IMR-90 (cell line): ENCODE results near the gene LIMS2. TPM values are rescaled to one million over a fixed set of nuclear protein-coding genes. Genes with fewer than 3 reads are reported as not detected.

Experiments
- ATAC-seq: fragments of 200-7000 bp; cut with Tn5 transposase; 2 replicates; pipeline ENCODE4 v1.9.1; 2020; ENCODE audit warnings: low read depth, mild to moderate bottlenecking, moderate library complexity
- BruUV-seq: library from RNA; stranded (reverse); fragments of 400-500 nt; replicated peaks from 2 replicates; lab custom pipeline; 2021; lab: Mats Ljungman, UMichigan
- CTCF ChIA-PET: fragments of 300-600 bp; formaldehyde crosslinking; extraction: SDS; loops from one replicate; lab custom pipeline; 2021; ENCODE audit warnings: antibody characterized with exemption; lab: Yijun Ruan, JAX
- POLR2A ChIA-PET: fragments of 300-600 bp; sonication (Branson Sonifier 250); formaldehyde crosslinking; loops from one replicate; lab custom pipeline; 2022; ENCODE audit warnings: antibody characterized with exemption; ENCODE audit not compliant: unreplicated experiment; lab: Charles Lee
- DNase-seq: peaks from one replicate; pipeline ENCODE4 v3.0.0; 2013
- H2AFZ ChIP-seq: replicated peaks from 2 replicates; pipeline ENCODE3; 2013; ENCODE audit warnings: low read length, mild to moderate bottlenecking; ENCODE audit not compliant: poor library complexity
- H2AK5ac ChIP-seq: 2 replicates; pipeline ENCODE4 v1.6.1; 2013; ENCODE audit warnings: low read depth, low read length, inconsistent platforms
- H2AK9ac ChIP-seq: replicated peaks from 2 replicates; pipeline ENCODE3; 2013; ENCODE audit warnings: mild to moderate bottlenecking, low read depth, low read length, moderate library complexity; ENCODE audit not compliant: poor library complexity
- H2BK120ac ChIP-seq: 2 replicates; pipeline ENCODE4 v1.6.1; 2013; ENCODE audit warnings: low read depth, low read length, inconsistent platforms
- H2BK15ac ChIP-seq: 3 replicates; pipeline ENCODE4 v1.6.1; 2013; ENCODE audit warnings: low read depth, low read length, inconsistent platforms
- H2BK20ac ChIP-seq: 2 replicates; pipeline ENCODE4 v1.6.1; 2013; ENCODE audit warnings: low read depth, mild to moderate bottlenecking, inconsistent platforms, low read length, moderate library complexity
- H2BK5ac ChIP-seq: 2 replicates; pipeline ENCODE4 v1.6.1; 2013; ENCODE audit warnings: mild to moderate bottlenecking, low read depth, low read length, inconsistent platforms; ENCODE audit not compliant: poor library complexity, severe bottlenecking
- H3K14ac ChIP-seq: replicated peaks from 2 replicates; pipeline ENCODE4 v1.6.1; 2013; ENCODE audit warnings: low read depth, low read length, inconsistent platforms
- H3K18ac ChIP-seq: 2 replicates; pipeline ENCODE4 v1.6.1; 2013; ENCODE audit warnings: low read depth, low read length, control low read depth
- H3K23ac ChIP-seq: 2 replicates; pipeline ENCODE4 v1.6.1; 2013; ENCODE audit warnings: low read depth, low read length, inconsistent platforms
- H3K27ac ChIP-seq: 2 replicates; pipeline ENCODE4 v1.5.1; 2013; ENCODE audit warnings: mild to moderate bottlenecking, control low read depth, low read length; ENCODE audit not compliant: insufficient read depth
- H3K27me3 ChIP-seq: 2 replicates; pipeline ENCODE4 v1.6.1; 2013; ENCODE audit warnings: low read length; ENCODE audit not compliant: control insufficient read depth, insufficient read depth
- H3K36me3 ChIP-seq: 2 replicates; pipeline ENCODE4 v1.6.1; 2013; ENCODE audit warnings: low read length, mixed read lengths; ENCODE audit not compliant: control insufficient read depth, insufficient read depth
- H3K4ac ChIP-seq: 2 replicates; pipeline ENCODE4 v1.6.1; 2013; ENCODE audit warnings: low read depth, low read length, inconsistent platforms
- H3K4me1 ChIP-seq: 2 replicates; pipeline ENCODE4 v1.6.1; 2013; ENCODE audit warnings: low read length, mixed read lengths; ENCODE audit not compliant: control insufficient read depth, insufficient read depth
- H3K4me2 ChIP-seq: 2 replicates; pipeline ENCODE4 v1.6.1; 2013; ENCODE audit warnings: low read depth, mild to moderate bottlenecking, control low read depth, low read length, moderate library complexity
- H3K4me3 ChIP-seq: 2 replicates; pipeline ENCODE4 v1.5.1; 2013; ENCODE audit warnings: low read depth, mild to moderate bottlenecking, control low read depth, low read length, moderate library complexity; ENCODE audit not compliant: insufficient read depth
- H3K56ac ChIP-seq: 2 replicates; pipeline ENCODE4 v1.6.1; 2013; ENCODE audit warnings: low read length, inconsistent platforms; ENCODE audit not compliant: insufficient read depth; ENCODE audit errors: extremely low read depth
- H3K79me1 ChIP-seq, 2 experiments: 2 replicates each; pipeline ENCODE4 v1.6.1; 2013; ENCODE audit warnings: low read length in 2 of 2, inconsistent platforms in 1 of 2, low read depth in 1 of 2
- H3K9ac ChIP-seq: 2 replicates; pipeline ENCODE4 v1.6.1; 2013; ENCODE audit warnings: low read depth, low read length, control low read depth
- H3K9me1 ChIP-seq: 2 replicates; pipeline ENCODE4 v1.6.1; 2013; ENCODE audit warnings: low read length, inconsistent platforms; ENCODE audit not compliant: insufficient read depth
- H3K9me3 ChIP-seq: 2 replicates; pipeline ENCODE4 v1.6.1; 2013; ENCODE audit warnings: low read length; ENCODE audit not compliant: control insufficient read depth, insufficient read depth
- H4K20me1 ChIP-seq: 2 replicates; pipeline ENCODE4 v1.6.1; 2013; ENCODE audit warnings: low read length, inconsistent platforms; ENCODE audit not compliant: insufficient read depth
- H4K5ac ChIP-seq: 2 replicates; pipeline ENCODE4 v1.6.1; 2013; ENCODE audit warnings: mild to moderate bottlenecking, low read depth, low read length, control low read depth
- H4K8ac ChIP-seq, 2 experiments: 2 replicates each; pipeline ENCODE4 v1.6.1; 2013; ENCODE audit warnings: low read depth in 2 of 2, low read length in 2 of 2, control low read depth in 1 of 2, inconsistent platforms in 1 of 2
- H4K91ac ChIP-seq: 2 replicates; pipeline ENCODE4 v1.6.1; 2013; ENCODE audit warnings: low read depth, low read length, inconsistent platforms; ENCODE audit not compliant: insufficient read depth
- BHLHE40 ChIP-seq: fragments of 150-350 bp; IDR thresholded peaks from 2 replicates; pipeline ENCODE4 v1.6.1; 2016; ENCODE audit warnings: mild to moderate bottlenecking, low read depth, low read length
- CEBPB ChIP-seq: IDR thresholded peaks from 2 replicates; pipeline ENCODE4 v1.6.1; 2012; ENCODE audit warnings: low read depth, low read length, improper control_type of control experiment
- CHD1 ChIP-seq: IDR thresholded peaks from 2 replicates; pipeline ENCODE4 v1.6.1; 2012; ENCODE audit warnings: low read depth, low read length, improper control_type of control experiment
- FOS ChIP-seq: fragments of 150-350 bp; IDR thresholded peaks from 2 replicates; pipeline ENCODE4 v1.6.1; 2016; ENCODE audit warnings: low read depth, low read length
- MAFK ChIP-seq: IDR thresholded peaks from 2 replicates; pipeline ENCODE4 v1.6.1; 2012; ENCODE audit warnings: low read depth, low read length, improper control_type of control experiment
- MAZ ChIP-seq: IDR thresholded peaks from 2 replicates; pipeline ENCODE4 v1.6.1; 2012; ENCODE audit warnings: low read depth, mild to moderate bottlenecking, low read length, improper control_type of control experiment, moderate library complexity, borderline replicate concordance
- MXI1 ChIP-seq: IDR thresholded peaks from 2 replicates; pipeline ENCODE4 v1.6.1; 2012; ENCODE audit warnings: low read depth, mild to moderate bottlenecking, low read length, moderate library complexity, borderline replicate concordance
- NFE2L2 ChIP-seq: fragments of 150-350 bp; IDR thresholded peaks from 2 replicates; pipeline ENCODE4 v1.6.1; 2016; ENCODE audit warnings: low read depth, mild to moderate bottlenecking, low read length
- RAD21 ChIP-seq: IDR thresholded peaks from 2 replicates; pipeline ENCODE4 v1.6.1; 2012; ENCODE audit warnings: low read length, improper control_type of control experiment
- RCOR1 ChIP-seq: IDR thresholded peaks from 2 replicates; pipeline ENCODE4 v1.6.1; 2012; ENCODE audit warnings: mild to moderate bottlenecking, low read length, improper control_type of control experiment; ENCODE audit not compliant: insufficient replicate concordance
- SMC3 ChIP-seq: fragments of 150-350 bp; IDR thresholded peaks from 2 replicates; pipeline ENCODE4 v1.6.1; 2016; ENCODE audit warnings: low read depth, mild to moderate bottlenecking, antibody characterized with exemption, low read length, moderate library complexity
- WGBS, 2 experiments: methylation state at CpG; one replicate each; pipeline versions ENCODE4 v1.1.5 to v1.1.7; 2013; ENCODE audit warnings: missing lambda C conversion rate in 2 of 2; ENCODE audit not compliant: insufficient read length in 1 of 2; ENCODE audit errors: extremely low coverage in 2 of 2; 5-methylcytosine and 5-hydroxymethylcytosine counted together
- dilution Hi-C: fragments of 300-500 bp; cut with HindIII; formaldehyde crosslinking; loops from one replicate; pipeline ENCODE4 v1.14.3; 2018; ENCODE audit warnings: low sequenced_read_pairs; ENCODE audit not compliant: unreplicated experiment
- in situ Hi-C: fragments of 300-500 bp; cut with MboI; formaldehyde crosslinking; loops from 3 replicates; pipeline ENCODE4 v1.14.3; 2019; ENCODE audit warnings: low sequenced_read_pairs, inconsistent platforms, mixed read lengths
- intact Hi-C: fragments of 100-400 bp; cut with micrococcal nuclease; formaldehyde crosslinking; loops from 2 replicates; pipeline ENCODE4 v1.10.0; 2022
- polyA plus RNA-seq, 3 experiments: library from polyadenylated mRNA; depleted of rRNA; stranded (reverse); fragments of >200 nt; gene quantifications; 2 replicates each; pipeline ENCODE4 v1.2.3, GENCODE V29; 2012; ENCODE audit warnings: low replicate concordance in 1 of 3
- total RNA-seq: library from RNA; depleted of rRNA; stranded (reverse); fragments of >200 nt; gene quantifications from 2 replicates; pipeline ENCODE4 v1.2.3, GENCODE V29; 2012
- TF ChIP-seq, protein P1 (sequence below): fragments of 150-350 bp; IDR thresholded peaks from 2 replicates; pipeline ENCODE4 v1.6.1; 2017; ENCODE audit warnings: mild to moderate bottlenecking, antibody characterized with exemption, low read length, low read depth
- TF ChIP-seq, protein P2 (sequence below): conservative IDR thresholded peaks from 2 replicates; pipeline ENCODE4 v1.5.1; 2012; ENCODE audit warnings: mild to moderate bottlenecking, low read depth, low read length, improper control_type of control experiment
- TF ChIP-seq, protein P3 (sequence below): fragments of 150-350 bp; IDR thresholded peaks from 2 replicates; pipeline ENCODE4 v1.6.1; 2016; ENCODE audit warnings: low read depth, mild to moderate bottlenecking, low read length, moderate library complexity, borderline replicate concordance

LIMS2 gene
- total and polyA plus RNA-seq, 2 of the 4 experiments (the other 2 are of a cell fraction) = 1.3 to 18.8 TPM

DNA sequence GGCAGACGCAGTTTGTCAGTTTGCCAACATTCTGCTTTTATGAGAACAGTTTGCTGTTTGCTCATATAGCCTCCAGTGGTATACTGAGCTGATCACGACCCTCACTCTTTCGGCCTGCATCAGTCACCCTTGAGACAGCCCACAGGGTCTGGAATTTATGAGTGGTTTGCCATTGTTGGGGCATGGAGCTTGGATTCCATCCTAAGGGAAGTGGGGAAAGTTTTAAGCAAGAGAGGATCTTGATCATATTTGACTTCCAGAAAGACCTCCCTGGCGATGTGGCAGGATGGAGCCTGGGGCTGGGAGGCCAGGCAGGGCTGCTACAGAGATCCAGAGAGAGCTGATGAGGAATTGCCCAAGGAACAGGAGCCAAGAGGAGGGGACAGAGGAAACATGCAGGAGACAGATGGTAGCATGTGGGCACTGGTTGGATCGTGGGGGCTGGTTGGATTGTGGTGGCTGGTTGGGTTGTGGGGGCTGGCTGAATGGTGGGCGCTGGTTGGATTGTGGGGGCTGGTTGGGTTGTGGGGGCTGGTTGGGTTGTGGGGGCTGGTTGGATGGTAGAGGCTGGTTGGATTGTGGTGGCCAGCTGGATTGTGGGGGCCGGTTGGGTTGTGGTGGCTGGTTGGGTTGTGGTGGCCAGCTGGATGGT is 56.7 kb downstream of the LIMS2 start:
- Histone ChIP-seq H4K20me1 (no peaks in the 10 kb centered on the region), H2BK5ac (no peak overlapping the region), H3K27ac (no peak overlapping the region), H3K23ac (no peak overlapping the region), H3K27me3 (peaks cover 2% of the 10 kb centered on the region; the same call in 1 of the 2 replicates), H2AK5ac (no peak overlapping the region), H3K14ac (no peak overlapping the region), H3K4ac (no peak overlapping the region), H3K9me3 (peaks cover 2% of the 10 kb centered on the region), H2BK15ac (no peak overlapping the region), H3K4me1 (peaks cover 3% of the 10 kb centered on the region), H4K5ac (no peak overlapping the region), H3K9me1 (peaks cover 6% of the 10 kb centered on the region; the same call in 1 of the 2 replicates), H2AK9ac (no peak overlapping the region), H3K36me3 (no peaks in the 10 kb centered on the region), H2BK20ac (no peak overlapping the region), H3K4me2 (no peak overlapping the region), H3K4me3 (no peak overlapping the region), H3K18ac (no peak overlapping the region), H2AFZ (peak overlapping the region; percentile 62), H3K9ac (no peak overlapping the region), H4K8ac (no peak overlapping the region), H2BK120ac (no peak overlapping the region), H3K56ac (no peak overlapping the region), H4K91ac (no peak overlapping the region), H3K79me1 (no peaks in the 10 kb centered on the region)
- dilution Hi-C loops (no loop called here), in situ Hi-C loops (no loop called here), intact Hi-C loops (no loop called here)
- CTCF ChIA-PET = no interaction called here
- POLR2A ChIA-PET = no interaction called here
- ATAC-seq = no peak
- BruUV-seq = no TSS peak
- WGBS, 2 experiments = 80% methylated on average over 1 of the region's 7 CpGs; no CpG with 5 or more reads in 1 of the 2 experiments
- DNase-seq = no peak
- TF ChIP-seq SMC3 (no peak), NFE2L2 (no peak), RAD21 (no peak), CEBPB (no peak), BHLHE40 (no peak), CHD1 (no peak), MAZ (no peak), RCOR1 (no peak), FOS (no peak), MAFK (no peak), MXI1 (no peak)
- TF ChIP-seq, protein P1, sequence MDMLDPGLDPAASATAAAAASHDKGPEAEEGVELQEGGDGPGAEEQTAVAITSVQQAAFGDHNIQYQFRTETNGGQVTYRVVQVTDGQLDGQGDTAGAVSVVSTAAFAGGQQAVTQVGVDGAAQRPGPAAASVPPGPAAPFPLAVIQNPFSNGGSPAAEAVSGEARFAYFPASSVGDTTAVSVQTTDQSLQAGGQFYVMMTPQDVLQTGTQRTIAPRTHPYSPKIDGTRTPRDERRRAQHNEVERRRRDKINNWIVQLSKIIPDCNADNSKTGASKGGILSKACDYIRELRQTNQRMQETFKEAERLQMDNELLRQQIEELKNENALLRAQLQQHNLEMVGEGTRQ = no peak
- TF ChIP-seq, protein P2, sequence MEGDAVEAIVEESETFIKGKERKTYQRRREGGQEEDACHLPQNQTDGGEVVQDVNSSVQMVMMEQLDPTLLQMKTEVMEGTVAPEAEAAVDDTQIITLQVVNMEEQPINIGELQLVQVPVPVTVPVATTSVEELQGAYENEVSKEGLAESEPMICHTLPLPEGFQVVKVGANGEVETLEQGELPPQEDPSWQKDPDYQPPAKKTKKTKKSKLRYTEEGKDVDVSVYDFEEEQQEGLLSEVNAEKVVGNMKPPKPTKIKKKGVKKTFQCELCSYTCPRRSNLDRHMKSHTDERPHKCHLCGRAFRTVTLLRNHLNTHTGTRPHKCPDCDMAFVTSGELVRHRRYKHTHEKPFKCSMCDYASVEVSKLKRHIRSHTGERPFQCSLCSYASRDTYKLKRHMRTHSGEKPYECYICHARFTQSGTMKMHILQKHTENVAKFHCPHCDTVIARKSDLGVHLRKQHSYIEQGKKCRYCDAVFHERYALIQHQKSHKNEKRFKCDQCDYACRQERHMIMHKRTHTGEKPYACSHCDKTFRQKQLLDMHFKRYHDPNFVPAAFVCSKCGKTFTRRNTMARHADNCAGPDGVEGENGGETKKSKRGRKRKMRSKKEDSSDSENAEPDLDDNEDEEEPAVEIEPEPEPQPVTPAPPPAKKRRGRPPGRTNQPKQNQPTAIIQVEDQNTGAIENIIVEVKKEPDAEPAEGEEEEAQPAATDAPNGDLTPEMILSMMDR = no peak
- TF ChIP-seq, protein P3, sequence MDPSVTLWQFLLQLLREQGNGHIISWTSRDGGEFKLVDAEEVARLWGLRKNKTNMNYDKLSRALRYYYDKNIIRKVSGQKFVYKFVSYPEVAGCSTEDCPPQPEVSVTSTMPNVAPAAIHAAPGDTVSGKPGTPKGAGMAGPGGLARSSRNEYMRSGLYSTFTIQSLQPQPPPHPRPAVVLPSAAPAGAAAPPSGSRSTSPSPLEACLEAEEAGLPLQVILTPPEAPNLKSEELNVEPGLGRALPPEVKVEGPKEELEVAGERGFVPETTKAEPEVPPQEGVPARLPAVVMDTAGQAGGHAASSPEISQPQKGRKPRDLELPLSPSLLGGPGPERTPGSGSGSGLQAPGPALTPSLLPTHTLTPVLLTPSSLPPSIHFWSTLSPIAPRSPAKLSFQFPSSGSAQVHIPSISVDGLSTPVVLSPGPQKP = no peak
